IPS-NIHi7 (cell line): ENCODE measurements around the gene NIPSNAP3A.

ENCODE experiments used
- DNase-seq: peaks from one replicate; pipeline ENCODE4 v3.0.0; 2012; ENCODE audit warnings: mixed read lengths; ENCODE audit errors: extremely low spot score

NIPSNAP3A gene

GRCh38 chr9:104774831-104775573 lies 27.5 kb downstream of the NIPSNAP3A start:
- DNase-seq, result no peak

- DNase-seq, result no peak
These were observed 28.1 kb downstream of the NIPSNAP3A start for GRCh38 chr9:104775574-104775936.

DNA sequence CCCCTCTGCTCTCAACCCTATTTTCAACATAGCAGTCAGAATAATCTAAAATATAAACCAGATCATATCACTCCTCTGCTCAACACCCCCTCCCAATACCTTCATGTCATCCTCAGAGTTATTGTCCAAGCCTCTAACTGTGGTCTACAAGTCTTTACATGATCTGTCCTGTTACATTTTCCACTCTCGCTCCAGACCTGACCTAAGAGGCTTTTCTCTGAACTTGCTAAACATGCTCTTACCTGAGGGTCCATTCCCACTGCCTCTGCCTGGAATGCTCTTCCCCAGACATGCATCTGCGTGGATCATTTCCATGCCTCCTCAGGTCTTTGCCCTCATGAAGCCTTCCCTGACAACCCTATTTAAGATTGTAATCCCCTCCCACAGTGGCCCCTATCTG lies 28.5 kb downstream of the NIPSNAP3A start:
- no peak for DNase-seq

DNA sequence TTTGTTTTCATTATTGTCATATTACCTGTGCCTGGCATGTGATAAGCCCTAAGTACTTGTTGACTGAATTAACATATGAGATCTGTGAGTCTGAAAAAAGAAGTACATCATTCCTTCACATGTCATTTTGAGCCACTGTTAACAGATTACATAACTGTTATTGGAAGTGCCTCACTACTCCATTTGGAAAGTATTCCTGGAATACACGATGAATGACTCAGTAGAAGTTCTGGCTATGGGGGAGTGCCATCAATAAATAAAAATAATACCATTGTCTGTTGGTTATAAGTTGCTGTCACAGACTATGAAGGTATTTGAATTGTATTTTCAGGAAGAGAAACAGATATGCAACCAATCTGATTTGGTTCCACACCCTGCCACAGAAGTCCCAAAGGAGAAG lies 29.3 kb downstream of the NIPSNAP3A start:
- DNase-seq, result no peak

- DNase-seq, result no peak
These were observed 31.3 kb downstream of the NIPSNAP3A start for GRCh38 chr9:104778802-104779201.

DNA sequence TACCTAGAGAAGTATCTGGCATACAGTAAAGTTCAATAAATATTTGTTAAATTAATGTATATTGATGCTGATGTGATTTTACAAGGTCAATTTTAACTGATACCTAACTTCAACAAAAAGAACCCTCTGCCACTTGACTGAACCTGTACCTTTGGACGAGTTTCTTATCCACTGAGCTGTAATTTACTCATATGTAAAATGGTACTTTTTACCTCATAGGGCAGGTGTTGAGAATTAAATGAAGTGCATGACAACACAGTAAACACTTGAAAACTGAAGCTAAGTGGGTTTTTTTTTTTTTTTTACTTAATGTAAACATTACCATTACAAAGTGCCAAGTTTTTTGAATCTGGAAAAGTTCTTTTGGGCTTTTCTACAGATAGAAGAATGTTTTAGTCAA lies 31.9 kb downstream of the NIPSNAP3A start:
- DNase-seq, result no peak

- no peak for DNase-seq
These were observed 32.6 kb downstream of the NIPSNAP3A start for GRCh38 chr9:104779946-104780535.

DNA sequence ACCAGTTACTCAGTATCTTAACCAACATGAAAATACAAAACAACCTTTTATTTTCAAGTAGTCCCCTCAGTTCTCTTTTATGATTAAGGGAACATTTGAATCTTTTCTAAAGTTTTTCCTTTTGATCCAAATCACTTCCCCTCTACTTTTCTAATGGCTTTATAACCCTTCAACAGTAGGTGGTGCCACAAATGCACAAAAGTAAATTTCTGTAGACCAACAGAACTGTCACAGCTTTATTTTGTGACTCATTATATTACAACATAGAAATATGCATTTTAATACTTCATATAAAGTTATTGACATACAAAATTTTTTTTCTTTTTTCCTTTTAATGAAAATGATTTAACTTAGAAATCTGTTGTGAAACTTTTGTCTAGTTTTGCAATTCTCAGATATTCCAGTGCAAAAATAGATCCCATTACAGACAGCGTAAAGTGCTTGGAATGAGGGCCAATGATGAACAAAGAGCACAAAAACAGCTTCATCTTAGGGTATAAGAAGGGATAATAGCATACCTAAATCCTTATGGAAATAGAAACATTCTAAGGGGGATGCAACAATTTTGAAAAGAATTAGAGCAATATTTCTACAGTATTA lies 33.4 kb downstream of the NIPSNAP3A start:
- DNase-seq, result no peak

DNA sequence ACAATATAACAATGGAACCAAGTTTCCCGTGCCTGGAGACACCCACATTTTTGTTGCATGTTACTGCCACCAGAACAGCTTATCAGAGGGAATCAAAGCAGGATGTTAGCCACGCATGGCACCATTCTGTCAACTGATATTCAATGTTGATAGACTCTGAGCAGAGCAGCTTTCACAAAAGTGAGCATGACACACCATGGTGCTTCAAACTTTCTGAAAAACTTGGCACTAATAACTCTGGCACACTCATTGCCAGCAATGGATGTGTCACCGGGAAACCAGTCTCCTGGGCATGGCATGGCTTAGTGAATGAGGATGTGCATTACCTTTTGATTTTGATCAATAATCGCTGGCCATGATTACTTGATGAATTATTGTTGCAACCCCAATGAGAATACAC lies 36.1 kb downstream of the NIPSNAP3A start:
- DNase-seq, result no peak

GRCh38 chr9:104784098-104784497 lies 36.6 kb downstream of the NIPSNAP3A start:
- no peak for DNase-seq

DNA sequence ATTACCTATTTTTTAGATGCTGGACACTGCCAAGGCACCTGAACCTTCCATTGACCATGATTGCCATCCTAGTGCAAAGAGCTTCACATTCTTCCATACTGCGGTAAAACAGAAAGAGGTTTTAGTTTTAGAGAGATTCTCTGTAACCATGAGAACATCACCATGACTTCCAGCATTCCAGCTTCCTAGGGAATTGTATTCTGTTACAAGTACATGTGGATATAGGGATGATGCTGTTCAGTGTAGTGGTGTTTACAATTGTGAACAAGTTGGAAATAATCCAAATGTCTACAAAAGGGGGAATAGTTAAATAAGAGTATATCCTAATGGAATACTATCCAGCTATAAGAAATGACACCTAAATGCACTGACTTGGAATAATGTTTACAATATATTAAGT lies 38.8 kb downstream of the NIPSNAP3A start:
- no peak for DNase-seq

GRCh38 chr9:104787306-104788015 lies 40.0 kb downstream of the NIPSNAP3A start:
- DNase-seq, result no peak

DNA sequence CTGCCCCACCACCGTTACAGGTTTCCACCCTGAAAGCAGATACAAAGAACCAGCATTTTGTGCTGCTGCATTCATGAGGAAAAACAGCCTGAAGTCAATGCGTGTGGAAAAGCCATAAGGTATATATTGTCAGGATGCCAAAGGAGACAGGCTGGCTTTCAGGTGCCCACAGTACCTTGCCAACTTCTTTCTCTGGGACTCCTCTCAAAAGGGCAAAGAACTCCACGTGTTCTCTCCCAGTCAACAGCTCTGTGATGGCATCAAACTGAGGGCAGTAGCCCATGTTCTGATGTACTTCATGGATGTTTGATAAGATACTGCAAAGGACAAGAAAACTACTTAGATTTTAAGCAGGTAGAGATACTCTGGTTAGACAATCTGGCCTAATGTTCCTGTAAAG lies 40.8 kb downstream of the NIPSNAP3A start:
- no peak for DNase-seq

DNA sequence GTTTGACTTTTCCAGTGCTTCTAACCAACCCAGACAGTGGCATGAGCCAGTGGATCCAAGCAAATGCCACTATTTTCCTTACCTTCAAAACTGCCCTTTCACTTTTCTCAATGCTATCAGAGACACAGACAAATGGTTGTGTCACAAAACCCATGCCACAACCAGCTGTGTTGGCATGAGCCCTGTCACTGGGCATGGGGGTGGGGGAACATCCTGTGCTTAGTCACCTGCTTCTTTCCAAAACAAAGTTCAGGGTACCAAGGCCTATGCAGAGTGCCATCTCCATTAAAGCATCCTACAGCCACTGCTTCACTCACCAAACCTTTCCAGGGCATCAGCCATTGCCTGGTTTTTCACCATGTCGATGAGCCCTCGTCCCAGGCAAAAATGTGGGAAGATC lies 46.6 kb downstream of the NIPSNAP3A start:
- DNase-seq, result no peak

DNA sequence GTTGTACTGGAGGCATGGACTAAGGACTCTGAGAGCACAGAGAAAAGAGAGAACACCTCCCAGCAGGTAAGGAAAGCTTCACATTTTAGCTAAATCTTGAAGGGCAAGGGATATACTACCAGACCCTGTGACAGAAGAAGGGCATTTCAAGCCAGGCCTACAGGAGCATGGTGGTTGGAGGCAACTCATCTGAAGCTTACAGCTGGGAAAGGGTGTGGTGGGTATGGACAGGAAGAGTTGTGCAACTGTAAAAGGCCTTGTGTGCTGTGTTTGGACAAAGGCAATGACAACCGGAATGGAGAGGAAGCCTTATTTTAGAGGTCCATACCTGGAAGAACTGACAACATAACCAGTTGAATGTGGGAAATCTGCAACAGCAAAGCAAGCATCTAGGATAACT lies 47.6 kb downstream of the NIPSNAP3A start:
- DNase-seq, result no peak

- no peak for DNase-seq
These were observed 48.4 kb downstream of the NIPSNAP3A start for GRCh38 chr9:104795857-104796256.

DNA sequence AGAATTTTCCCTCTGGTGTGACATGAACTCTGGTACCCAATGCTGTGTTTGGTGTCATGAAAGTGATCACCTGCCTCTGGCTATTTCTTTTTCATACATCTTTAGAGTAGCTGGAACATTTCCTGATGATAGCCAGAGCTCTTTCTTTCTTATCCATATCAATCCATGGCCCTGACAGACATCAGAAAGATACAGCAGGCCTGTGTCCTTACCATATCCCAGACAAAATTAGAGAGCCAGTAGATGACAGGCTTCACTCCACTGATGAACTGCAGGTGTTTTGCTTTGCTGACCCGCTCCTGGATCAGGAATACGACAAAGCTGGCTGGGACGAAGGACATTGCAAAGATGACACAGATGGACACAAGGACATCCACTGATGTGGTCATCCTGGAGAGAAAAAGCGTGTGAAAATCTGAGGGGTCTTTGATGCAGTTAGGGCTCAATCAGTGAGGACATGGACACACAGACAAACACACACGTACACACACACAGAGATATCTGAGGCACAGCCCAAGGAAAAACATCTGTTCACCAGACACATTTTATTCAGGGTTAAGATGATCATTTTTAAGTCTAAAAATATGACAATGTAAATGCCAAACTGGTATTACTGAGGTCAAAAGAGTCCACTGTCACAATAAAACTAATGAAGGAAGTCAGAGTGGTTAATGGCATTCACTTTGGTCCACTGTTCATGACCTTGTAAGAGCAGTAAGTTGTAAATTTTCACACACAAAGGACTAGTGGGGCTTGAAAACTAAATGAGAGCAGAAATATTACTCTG lies 50.9 kb downstream of the NIPSNAP3A start:
- no peak for DNase-seq

- no peak for DNase-seq
These were observed 52.7 kb downstream of the NIPSNAP3A start for GRCh38 chr9:104800068-104800785.

- DNase-seq, result no peak
These were observed 54.6 kb downstream of the NIPSNAP3A start for GRCh38 chr9:104802110-104802509.

DNA sequence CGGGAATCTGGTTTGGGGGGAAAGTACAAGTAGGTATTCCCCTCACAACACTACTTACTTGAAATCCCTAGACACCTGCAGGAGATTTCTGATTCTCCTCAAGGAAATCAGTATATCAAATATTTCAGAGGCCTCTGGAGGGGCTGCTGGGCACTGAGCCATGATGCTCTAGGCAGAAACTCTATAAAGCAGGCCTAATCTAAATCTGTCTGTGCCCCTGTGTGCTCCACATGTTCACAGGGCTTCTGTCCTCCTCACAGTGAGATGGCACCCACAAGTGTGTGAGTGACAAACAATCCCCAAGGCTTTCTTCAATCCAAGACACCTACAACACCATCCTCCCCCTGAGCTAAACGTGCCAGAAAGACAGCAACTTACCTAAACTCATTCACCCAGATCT lies 55.4 kb downstream of the NIPSNAP3A start:
- no peak for DNase-seq

DNA sequence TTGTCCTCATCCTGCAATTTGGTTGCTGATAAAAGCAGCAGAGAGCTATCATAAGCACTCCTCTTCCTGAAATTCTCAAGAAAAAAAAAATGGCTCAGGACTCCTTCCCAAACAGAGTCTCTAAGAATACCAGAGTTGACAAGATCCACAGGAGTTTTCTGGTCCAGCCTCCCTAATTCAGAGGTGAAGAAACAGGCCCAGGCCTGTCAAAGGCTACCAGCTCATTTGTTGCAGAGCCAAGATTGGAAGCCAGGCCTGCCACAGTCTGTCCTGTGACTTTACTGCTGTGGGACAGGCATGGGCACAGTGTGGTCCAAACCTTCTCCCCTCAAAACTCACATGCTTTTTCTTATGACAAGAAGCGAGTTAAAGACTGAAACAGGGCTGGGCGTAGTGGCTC lies 58.0 kb downstream of the NIPSNAP3A start:
- DNase-seq, result no peak
